GM12873 (cell line): ENCODE results near the gene OSM.

ENCODE experiments used
- CTCF ChIP-seq: IDR thresholded peaks from 2 replicates; pipeline ENCODE4 v1.5.1; 2012; ENCODE audit warnings: low read depth, mild to moderate bottlenecking, moderate library complexity, low read length, control low read depth; ENCODE audit not compliant: insufficient read depth; ENCODE audit errors: missing control alignments

The OSM gene

GRCh38 chr22:30245181-30245984 lies 21.3 kb downstream of the OSM start:
- TF ChIP-seq CTCF, result no peak

GRCh38 chr22:30244641-30245040 lies 22.0 kb downstream of the OSM start:
- TF ChIP-seq CTCF, result no peak

GRCh38 chr22:30244066-30244465 lies 22.6 kb downstream of the OSM start:
- TF ChIP-seq CTCF, result no peak

- TF ChIP-seq CTCF, result no peak
Observed at GRCh38 chr22:30243661-30244060, 23.0 kb downstream of the OSM start.

- no peak for TF ChIP-seq CTCF
Observed at GRCh38 chr22:30241576-30242371, 24.9 kb downstream of the OSM start.

GRCh38 chr22:30240541-30241417 lies 25.9 kb downstream of the OSM start:
- no peak for TF ChIP-seq CTCF
